Kidney (tissue), 14 donors: ENCODE data around the gene SRPK2. TPM values are rescaled to one million over a fixed set of nuclear protein-coding genes. Genes with fewer than 3 reads are reported as not detected.

Experiments used
- DNase-seq, 5 donors: peaks; one replicate each; pipeline ENCODE4 v3.0.0-alpha.2; 2013 to 2020
- FAIRE-seq: peaks from 2 replicates; lab custom pipeline; 2012; peaks lifted over from hg19 to GRCh38; lab: Jason Lieb, UNC
- H3K27ac ChIP-seq, 2 donors: one replicate each; pipeline ENCODE4 v1.7.0; 2013; ENCODE audit warnings: low read depth in 2 of 2, low read length in 2 of 2, inconsistent platforms in 1 of 2
- H3K27me3 ChIP-seq: one replicate; pipeline ENCODE4 v1.7.1; 2013; ENCODE audit warnings: low read length, inconsistent platforms; ENCODE audit not compliant: control insufficient read depth, insufficient read depth
- H3K36me3 ChIP-seq, 3 donors: one replicate each; pipeline versions ENCODE4 v1.7.0 to v1.7.1; 2013; ENCODE audit warnings: low read length in 3 of 3, control low read depth in 1 of 3, inconsistent platforms in 1 of 3; ENCODE audit not compliant: insufficient read depth in 3 of 3, control insufficient read depth in 2 of 3
- H3K4me1 ChIP-seq, 3 donors: one replicate each; pipeline versions ENCODE4 v1.7.0 to v1.7.1; 2013; ENCODE audit warnings: low read length in 3 of 3, inconsistent platforms in 1 of 3, low read depth in 1 of 3; ENCODE audit not compliant: control insufficient read depth in 2 of 3, insufficient read depth in 2 of 3
- H3K4me3 ChIP-seq, 3 donors: one replicate each; pipeline versions ENCODE4 v1.7.0 to v1.8.1; 2013; ENCODE audit warnings: low read length in 3 of 3, control low read depth in 1 of 3, inconsistent platforms in 1 of 3
- H3K9ac ChIP-seq, 3 donors: one replicate each; pipeline versions ENCODE4 v1.7.0 to v1.7.1; 2013; ENCODE audit warnings: low read length in 3 of 3, control low read depth in 1 of 3, inconsistent platforms in 1 of 3
- H3K9me3 ChIP-seq, 3 donors: one replicate each; pipeline versions ENCODE4 v1.7.0 to v1.7.1; 2013; ENCODE audit warnings: low read length in 3 of 3, control low read depth in 1 of 3, inconsistent platforms in 1 of 3; ENCODE audit not compliant: control insufficient read depth in 2 of 3, insufficient read depth in 1 of 3
- intact Hi-C: fragments of 100-400 bp; cut with DNase I; formaldehyde crosslinking; loops from one replicate; pipeline ENCODE4 v1.11.1; 2022
- polyA plus RNA-seq: library from polyadenylated mRNA; stranded (reverse); fragments of 350-450 nt; fragmentation: Illumina TruSeq; extraction: RNeasy Lipid Tissue Mini Kit (QIAGEN cat#74804); gene quantifications from one replicate; pipeline ENCODE4 v1.2.3, GENCODE V29; 2014; ENCODE audit warnings: low read depth, low replicate concordance; ENCODE audit not compliant: insufficient read depth
- total RNA-seq: library from RNA; stranded (reverse); fragmentation: NEBNext Ultra II Directional; extraction: Animal tissue kit (Norgen Biotek cat#: 25700); gene quantifications from one replicate; pipeline ENCODE4 v1.2.1, GENCODE V29; 2021
- TF ChIP-seq, protein P1 (sequence below): IDR thresholded peaks from 3 replicates; pipeline ENCODE4 v1.5.1; 2012; ENCODE audit warnings: mild to moderate bottlenecking, moderate library complexity, borderline replicate concordance; ENCODE audit not compliant: insufficient read depth; ENCODE audit errors: extremely low read depth
- donor health status: control.
- donor health status: control.
- donor health status: control.
- donor health status: control.
- donor health status: control.
- donor health status: DM: yes; HTN: yes; CAD: no.
- donor health status: Normal renal cell carcinoma (clear cell type).

SRPK2 gene
- total and polyA plus RNA-seq, 2 donors from 2014 or later: 9.9 to 43.1 TPM

DNA sequence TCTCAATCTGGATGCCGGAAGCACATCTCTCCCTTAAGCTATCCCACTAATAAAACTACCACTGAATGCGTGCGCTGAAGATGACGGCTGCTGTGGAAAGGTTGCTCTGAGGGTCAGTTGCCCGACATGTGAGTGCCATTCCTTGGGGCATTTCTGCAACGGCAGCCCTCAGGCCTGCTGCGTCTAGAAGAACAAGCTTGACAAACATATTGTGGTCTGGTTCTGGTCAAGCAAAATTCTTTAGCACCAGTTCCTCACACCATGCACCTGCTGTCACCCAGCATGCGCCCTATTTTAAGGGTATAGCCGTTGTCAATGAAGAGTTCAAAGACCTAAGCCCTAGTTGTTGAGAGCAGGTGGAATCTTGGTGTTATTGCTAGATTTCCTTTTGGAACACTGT is 184.2 kb downstream of the SRPK2 start:
- no peak overlapping the region for H3K27ac ChIP-seq
- intact Hi-C loops: no loop called here
- FAIRE-seq (no peak), DNase-seq (no peak)
- H3K9me3 ChIP-seq: no peaks in the 10 kb centered on the region
- no peak overlapping the region for H3K4me3 ChIP-seq
- TF ChIP-seq, protein P1, sequence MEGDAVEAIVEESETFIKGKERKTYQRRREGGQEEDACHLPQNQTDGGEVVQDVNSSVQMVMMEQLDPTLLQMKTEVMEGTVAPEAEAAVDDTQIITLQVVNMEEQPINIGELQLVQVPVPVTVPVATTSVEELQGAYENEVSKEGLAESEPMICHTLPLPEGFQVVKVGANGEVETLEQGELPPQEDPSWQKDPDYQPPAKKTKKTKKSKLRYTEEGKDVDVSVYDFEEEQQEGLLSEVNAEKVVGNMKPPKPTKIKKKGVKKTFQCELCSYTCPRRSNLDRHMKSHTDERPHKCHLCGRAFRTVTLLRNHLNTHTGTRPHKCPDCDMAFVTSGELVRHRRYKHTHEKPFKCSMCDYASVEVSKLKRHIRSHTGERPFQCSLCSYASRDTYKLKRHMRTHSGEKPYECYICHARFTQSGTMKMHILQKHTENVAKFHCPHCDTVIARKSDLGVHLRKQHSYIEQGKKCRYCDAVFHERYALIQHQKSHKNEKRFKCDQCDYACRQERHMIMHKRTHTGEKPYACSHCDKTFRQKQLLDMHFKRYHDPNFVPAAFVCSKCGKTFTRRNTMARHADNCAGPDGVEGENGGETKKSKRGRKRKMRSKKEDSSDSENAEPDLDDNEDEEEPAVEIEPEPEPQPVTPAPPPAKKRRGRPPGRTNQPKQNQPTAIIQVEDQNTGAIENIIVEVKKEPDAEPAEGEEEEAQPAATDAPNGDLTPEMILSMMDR: no peak
- H3K36me3 ChIP-seq: peaks cover 0 to 5% (median 0%) of the 10 kb centered on the region in 3 donors
- no peak overlapping the region for H3K9ac ChIP-seq
- H3K27me3 ChIP-seq: no peaks in the 10 kb centered on the region
- no peaks in the 10 kb centered on the region for H3K4me1 ChIP-seq

DNA sequence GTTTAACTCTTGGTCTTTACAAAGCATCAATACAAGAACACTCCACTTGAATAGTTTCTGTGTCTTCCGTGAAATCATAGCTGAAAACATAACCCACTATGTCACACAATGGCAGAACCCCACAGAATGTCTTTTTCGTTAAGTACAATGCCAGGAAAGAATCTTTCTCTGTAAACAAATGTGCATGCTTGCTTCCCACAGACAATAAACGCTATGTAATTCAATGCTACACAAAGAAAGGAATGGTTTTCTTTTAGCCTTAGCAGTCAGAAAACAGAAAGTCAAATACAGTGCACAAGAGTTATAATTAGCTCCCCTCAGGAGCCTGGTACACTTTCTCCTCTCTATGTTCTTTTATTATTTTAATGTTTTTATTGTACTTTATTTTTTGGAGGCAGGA is 186.1 kb downstream of the SRPK2 start:
- intact Hi-C loops: no loop called here
- no peak overlapping the region for H3K27ac ChIP-seq

DNA sequence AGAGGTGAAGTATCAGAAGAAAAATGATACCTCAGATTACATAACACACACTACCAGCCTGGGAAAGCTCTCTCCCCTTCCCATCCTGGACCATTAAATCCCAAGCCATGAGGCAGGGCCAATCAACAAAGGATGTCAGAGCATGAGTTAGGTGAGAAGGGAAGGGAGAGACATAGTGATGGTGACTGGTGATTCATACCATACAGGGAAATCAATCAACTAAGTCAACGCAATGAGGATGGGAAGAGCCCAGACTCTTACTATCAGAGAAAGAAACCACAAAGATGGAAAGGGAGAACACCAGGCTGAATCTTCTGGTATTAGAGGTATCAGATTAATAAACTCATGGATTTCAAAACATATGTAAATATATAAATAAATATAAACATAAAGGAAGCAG is 189.3 kb downstream of the SRPK2 start:
- intact Hi-C loops: no loop called here
- peak in 1 of 5 donors; percentile 20 for DNase-seq
- no peak overlapping the region for H3K4me3 ChIP-seq
- H3K36me3 ChIP-seq: peaks cover 0 to 5% (median 0%) of the 10 kb centered on the region in 3 donors
- H3K9ac ChIP-seq: no peak overlapping the region
- no peak for FAIRE-seq
- no peaks in the 10 kb centered on the region for H3K27me3 ChIP-seq
- H3K4me1 ChIP-seq: peaks cover 0 to 4% (median 0%) of the 10 kb centered on the region in 3 donors
- H3K9me3 ChIP-seq: no peaks in the 10 kb centered on the region
- TF ChIP-seq, protein P1: no peak
- no peak overlapping the region for H3K27ac ChIP-seq

More for the DNA sequence above, 186.1 kb downstream of the SRPK2 start:
- H3K27me3 ChIP-seq: no peaks in the 10 kb centered on the region
- FAIRE-seq: no peak
- H3K9ac ChIP-seq: no peak overlapping the region
- H3K4me3 ChIP-seq: no peak overlapping the region
- no peaks in the 10 kb centered on the region for H3K9me3 ChIP-seq
- DNase-seq: no peak
- TF ChIP-seq, protein P1: no peak
- peaks cover 0 to 5% (median 0%) of the 10 kb centered on the region in 3 donors for H3K36me3 ChIP-seq
- H3K4me1 ChIP-seq: peaks cover 0 to 4% (median 0%) of the 10 kb centered on the region in 3 donors

DNA sequence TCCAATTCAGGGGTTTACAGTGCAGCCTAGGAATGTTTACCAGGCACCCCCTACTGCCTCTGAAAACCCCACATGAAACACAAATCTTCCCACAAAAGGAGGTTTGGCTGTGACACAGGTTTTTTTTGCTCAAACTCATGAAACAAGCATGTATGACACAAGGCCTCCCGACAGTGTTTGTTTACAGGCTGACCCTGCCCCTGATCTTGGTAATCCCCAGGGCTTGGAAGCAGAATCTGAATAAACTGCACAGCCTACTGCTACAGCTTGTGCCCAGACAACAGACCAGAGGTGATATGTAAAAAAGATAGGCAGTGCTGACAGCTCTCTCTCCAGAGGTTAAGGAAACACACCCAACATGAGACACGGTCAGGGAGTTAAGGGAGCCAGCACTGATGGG is 190.5 kb downstream of the SRPK2 start:
- Histone ChIP-seq H3K9ac (no peak overlapping the region), H3K4me1 (peaks cover 0 to 4% (median 0%) of the 10 kb centered on the region in 3 donors), H3K4me3 (no peak overlapping the region), H3K36me3 (peaks cover 0 to 5% (median 0%) of the 10 kb centered on the region in 3 donors), H3K27ac (no peak overlapping the region), H3K9me3 (no peaks in the 10 kb centered on the region), H3K27me3 (no peaks in the 10 kb centered on the region)
- TF ChIP-seq, protein P1: no peak
- DNase-seq (peak in 1 of 5 donors; percentile 35), FAIRE-seq (no peak)
- intact Hi-C loops: no loop called here
